ENCODE measurements around the gene B4GALT2.

GRCh38 chr1:44025816-44026215 lies 46.8 kb downstream of the B4GALT2 start:
- no peak for TF ChIP-seq CTCF (conservative IDR thresholded peaks at IDR 0.05; ENCODE audit: low read length)
- TF ChIP-seq EZH2phosphoT487 (IDR thresholded peaks at IDR 0.05; ENCODE audit: borderline replicate concordance, low read depth, low read length) = no peak
